NCI-H187 treated with DMSO at 0.1 percent for 48 hours (cell line): ENCODE data around the gene SGCA.

Experiments used
- DNase-seq: peaks from one replicate; lab custom pipeline; 2025; lab: John Stamatoyannopoulos, UW

The SGCA gene

GRCh38 chr17:50134206-50135110 is 31.3 kb upstream of the SGCA start:
- no peak for DNase-seq

- DNase-seq = no peak
These were observed 30.3 kb upstream of the SGCA start for GRCh38 chr17:50135316-50136095.

- DNase-seq = no peak
These were observed 29.6 kb upstream of the SGCA start for GRCh38 chr17:50136096-50136687.

- DNase-seq = no peak
These were observed 28.8 kb upstream of the SGCA start for GRCh38 chr17:50137042-50137441.

- no peak for DNase-seq
These were observed 26.5 kb upstream of the SGCA start for GRCh38 chr17:50139185-50139783.

GRCh38 chr17:50139950-50140885 is 25.6 kb upstream of the SGCA start:
- DNase-seq = no peak

- no peak for DNase-seq
These were observed 24.6 kb upstream of the SGCA start for GRCh38 chr17:50141026-50141744.

- DNase-seq = no peak
These were observed 24.1 kb upstream of the SGCA start for GRCh38 chr17:50141745-50142110.

GRCh38 chr17:50143461-50144176 is 22.2 kb upstream of the SGCA start:
- no peak for DNase-seq

- no peak for DNase-seq
These were observed 21.4 kb upstream of the SGCA start for GRCh38 chr17:50144355-50144754.

- no peak for DNase-seq
These were observed 20.8 kb upstream of the SGCA start for GRCh38 chr17:50144845-50145531.

- DNase-seq = no peak
These were observed 20.1 kb upstream of the SGCA start for GRCh38 chr17:50145532-50146229.

- DNase-seq = no peak
These were observed 19.4 kb upstream of the SGCA start for GRCh38 chr17:50146230-50146926.

- no peak for DNase-seq
These were observed 18.7 kb upstream of the SGCA start for GRCh38 chr17:50146927-50147665.

GRCh38 chr17:50147841-50148225 is 18.0 kb upstream of the SGCA start:
- DNase-seq = no peak

- DNase-seq = no peak
These were observed 17.3 kb upstream of the SGCA start for GRCh38 chr17:50148226-50149090.

- no peak for DNase-seq
These were observed 16.8 kb upstream of the SGCA start for GRCh38 chr17:50149091-50149416.
